Calu3 (cell line): ENCODE data around the gene SPTB. TPM values are rescaled to one million over a fixed set of nuclear protein-coding genes. Genes with fewer than 3 reads are reported as not detected.

Experiments
- BruUV-seq: library from RNA; stranded (reverse); fragments of 400-500 nt; replicated peaks from 2 replicates; lab custom pipeline; 2021; lab: Mats Ljungman, UMichigan
- CTCF ChIA-PET: fragments of 300-600 bp; sonication (Branson Sonifier 250); formaldehyde crosslinking; loops from one replicate; lab custom pipeline; 2022; ENCODE audit warnings: antibody characterized with exemption; lab: Charles Lee
- DNase-seq: peaks from one replicate; pipeline ENCODE4 v3.0.0; 2022
- H3K27ac Mint-ChIP-seq: one replicate; pipeline ENCODE4 v1.8.0; 2022; ENCODE audit warnings: mixed read lengths; ENCODE audit not compliant: unreplicated experiment
- H3K27me3 Mint-ChIP-seq: one replicate; pipeline ENCODE4 v1.8.0; 2022; ENCODE audit warnings: mixed read lengths; ENCODE audit not compliant: unreplicated experiment
- H3K36me3 Mint-ChIP-seq: one replicate; pipeline ENCODE4 v1.8.0; 2022; ENCODE audit warnings: mild to moderate bottlenecking, moderate library complexity, mixed read lengths; ENCODE audit not compliant: insufficient read depth, unreplicated experiment
- H3K4me1 Mint-ChIP-seq: one replicate; pipeline ENCODE4 v1.8.0; 2022; ENCODE audit warnings: mild to moderate bottlenecking, low read depth, mixed read lengths; ENCODE audit not compliant: unreplicated experiment
- H3K4me3 Mint-ChIP-seq: one replicate; pipeline ENCODE4 v1.8.0; 2022; ENCODE audit warnings: mild to moderate bottlenecking, low read depth, moderate library complexity, mixed read lengths; ENCODE audit not compliant: unreplicated experiment
- H3K9me3 Mint-ChIP-seq: one replicate; pipeline ENCODE4 v1.8.0; 2022; ENCODE audit warnings: low read depth, mixed read lengths; ENCODE audit not compliant: unreplicated experiment
- intact Hi-C: fragments of 100-400 bp; cut with micrococcal nuclease; formaldehyde crosslinking; loops from one replicate; pipeline ENCODE4 v1.10.0; 2022; ENCODE audit not compliant: unreplicated experiment
- total RNA-seq: library from RNA; stranded (reverse); gene quantifications from 2 replicates; pipeline ENCODE4 v1.2.3, GENCODE V29; 2022
- TF ChIP-seq, protein P1 (sequence below): fragments of 200-600 bp; IDR thresholded peaks from one replicate; pipeline ENCODE4 v1.8.0; 2022; ENCODE audit warnings: antibody characterized with exemption; ENCODE audit not compliant: unreplicated experiment

SPTB gene
- total RNA-seq, 1 experiment from 2014 or later: not detected

GRCh38 chr14:64865992-64866391, 13.7 kb downstream of the SPTB start:
- Mint-ChIP-seq H3K27me3 (peaks cover 91% of the 10 kb centered on the region), H3K4me1 (no peaks in the 10 kb centered on the region), H3K36me3 (no peaks in the 10 kb centered on the region), H3K4me3 (no peak overlapping the region), H3K27ac (no peak overlapping the region), H3K9me3 (no peaks in the 10 kb centered on the region)
- no TSS peak for BruUV-seq
- DNase-seq: no peak
- TF ChIP-seq, protein P1, sequence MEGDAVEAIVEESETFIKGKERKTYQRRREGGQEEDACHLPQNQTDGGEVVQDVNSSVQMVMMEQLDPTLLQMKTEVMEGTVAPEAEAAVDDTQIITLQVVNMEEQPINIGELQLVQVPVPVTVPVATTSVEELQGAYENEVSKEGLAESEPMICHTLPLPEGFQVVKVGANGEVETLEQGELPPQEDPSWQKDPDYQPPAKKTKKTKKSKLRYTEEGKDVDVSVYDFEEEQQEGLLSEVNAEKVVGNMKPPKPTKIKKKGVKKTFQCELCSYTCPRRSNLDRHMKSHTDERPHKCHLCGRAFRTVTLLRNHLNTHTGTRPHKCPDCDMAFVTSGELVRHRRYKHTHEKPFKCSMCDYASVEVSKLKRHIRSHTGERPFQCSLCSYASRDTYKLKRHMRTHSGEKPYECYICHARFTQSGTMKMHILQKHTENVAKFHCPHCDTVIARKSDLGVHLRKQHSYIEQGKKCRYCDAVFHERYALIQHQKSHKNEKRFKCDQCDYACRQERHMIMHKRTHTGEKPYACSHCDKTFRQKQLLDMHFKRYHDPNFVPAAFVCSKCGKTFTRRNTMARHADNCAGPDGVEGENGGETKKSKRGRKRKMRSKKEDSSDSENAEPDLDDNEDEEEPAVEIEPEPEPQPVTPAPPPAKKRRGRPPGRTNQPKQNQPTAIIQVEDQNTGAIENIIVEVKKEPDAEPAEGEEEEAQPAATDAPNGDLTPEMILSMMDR: no peak
- intact Hi-C loops: no loop called here
- CTCF ChIA-PET: interaction anchor here (1.3 kb wide), 1 partner anchor 72 kb away, joined by 3 read pairs; no protein-coding TSS in a partner anchor

DNA sequence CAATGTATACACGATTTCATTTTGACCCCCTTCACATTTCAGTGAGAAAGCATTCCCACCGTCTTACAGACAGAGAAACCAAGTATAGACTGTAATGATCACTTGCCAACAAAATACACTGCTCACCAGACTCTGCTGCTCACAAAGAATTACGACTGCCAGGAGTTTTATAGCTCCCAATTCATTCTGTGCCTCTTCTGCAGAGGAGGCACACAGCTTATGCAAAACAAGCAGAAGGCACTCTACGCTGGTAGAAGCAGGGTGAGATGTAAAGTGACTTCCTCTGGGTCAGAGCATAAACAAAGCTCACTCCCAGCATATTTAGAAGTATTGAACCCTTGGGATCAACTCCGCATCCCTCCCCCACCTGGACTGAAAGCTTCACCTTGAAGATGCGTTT, 14.6 kb downstream of the SPTB start:
- H3K36me3 Mint-ChIP-seq: no peaks in the 10 kb centered on the region
- H3K4me1 Mint-ChIP-seq: no peaks in the 10 kb centered on the region
- H3K4me3 Mint-ChIP-seq: no peak overlapping the region
- intact Hi-C loops: no loop called here
- BruUV-seq: no TSS peak
- H3K27me3 Mint-ChIP-seq: peaks cover 84% of the 10 kb centered on the region
- DNase-seq: no peak
- TF ChIP-seq, protein P1: no peak
- CTCF ChIA-PET: interaction anchor here (0.6 kb wide), 1 partner anchor 74 kb away, joined by 3 read pairs; no protein-coding TSS in a partner anchor
- H3K9me3 Mint-ChIP-seq: no peaks in the 10 kb centered on the region
- no peak overlapping the region for H3K27ac Mint-ChIP-seq

- CTCF ChIA-PET: no interaction called here
- peaks cover 77% of the 10 kb centered on the region for H3K27me3 Mint-ChIP-seq
- H3K9me3 Mint-ChIP-seq: no peaks in the 10 kb centered on the region
Observed at GRCh38 chr14:64864258-64864657, 15.4 kb downstream of the SPTB start.

GRCh38 chr14:64861916-64862315, 17.8 kb downstream of the SPTB start:
- no peaks in the 10 kb centered on the region for H3K9me3 Mint-ChIP-seq
- H3K4me3 Mint-ChIP-seq: no peak overlapping the region
- no peak for DNase-seq
- TF ChIP-seq, protein P1: no peak
- H3K27me3 Mint-ChIP-seq: peaks cover 72% of the 10 kb centered on the region
- no TSS peak for BruUV-seq
- intact Hi-C loops: no loop called here
- CTCF ChIA-PET: no interaction called here
- no peaks in the 10 kb centered on the region for H3K4me1 Mint-ChIP-seq
- H3K36me3 Mint-ChIP-seq: no peaks in the 10 kb centered on the region
- no peak overlapping the region for H3K27ac Mint-ChIP-seq

More at GRCh38 chr14:64864258-64864657, 15.4 kb downstream of the SPTB start:
- Mint-ChIP-seq H3K27ac (no peak overlapping the region), H3K4me1 (no peaks in the 10 kb centered on the region), H3K4me3 (no peak overlapping the region), H3K36me3 (no peaks in the 10 kb centered on the region)
- no TSS peak for BruUV-seq
- intact Hi-C loops: no loop called here
- TF ChIP-seq, protein P1: no peak
- no peak for DNase-seq
